Measurements from ENCODE around the gene CEBPE. TPM values are rescaled to one million over a fixed set of nuclear protein-coding genes. Genes with fewer than 3 reads are reported as not detected.

CEBPE gene
- total RNA-seq, 1 donor = not detected

DNA sequence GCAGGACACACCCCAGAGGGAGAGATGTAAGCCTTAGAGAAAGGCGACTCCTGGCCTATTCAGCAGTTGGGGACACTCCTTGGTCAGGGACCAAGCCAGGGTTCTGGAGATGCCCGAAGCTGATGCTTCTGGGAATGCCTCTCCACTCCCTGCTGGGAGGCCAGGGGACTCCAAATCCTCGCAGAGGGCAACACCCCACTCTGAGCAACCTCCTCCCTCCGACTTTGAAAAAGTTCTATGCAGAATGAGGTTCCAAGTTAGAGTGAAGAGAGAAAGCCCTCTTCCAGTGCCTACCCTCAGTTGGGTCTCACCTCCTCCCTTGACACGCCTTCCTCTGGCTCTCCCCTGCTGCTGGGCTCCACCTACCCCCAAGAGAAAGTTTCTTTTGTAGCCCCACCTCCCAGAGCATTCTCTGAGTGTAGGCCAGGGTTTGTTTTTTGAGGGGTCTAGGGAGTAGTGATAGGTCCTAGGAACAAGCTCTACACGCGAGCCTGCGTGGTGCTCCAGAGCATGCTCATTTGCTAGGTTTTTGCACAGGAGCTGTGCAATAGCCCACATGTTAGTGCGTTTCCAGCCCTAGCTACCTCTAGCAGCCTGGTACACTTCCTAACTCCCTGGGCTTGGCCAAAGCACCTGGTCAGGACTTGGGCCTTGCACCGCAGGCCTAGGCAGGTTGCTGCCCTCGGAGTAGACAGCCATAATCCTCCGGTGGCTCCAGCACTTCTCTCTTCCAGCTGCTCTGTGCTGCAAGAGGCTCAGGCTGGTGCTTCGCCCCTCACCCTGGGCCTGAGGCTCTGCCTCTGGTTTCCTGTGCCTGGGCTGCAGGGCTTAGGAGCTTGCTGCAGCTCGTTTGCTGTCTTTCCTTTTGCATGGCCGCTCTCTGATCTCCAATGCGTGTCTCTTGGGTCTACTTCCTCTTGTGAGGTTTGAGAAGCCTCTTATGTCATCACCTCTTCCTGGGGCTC lies 590 bp upstream of the CEBPE start:
- TF ChIP-seq, protein P1, sequence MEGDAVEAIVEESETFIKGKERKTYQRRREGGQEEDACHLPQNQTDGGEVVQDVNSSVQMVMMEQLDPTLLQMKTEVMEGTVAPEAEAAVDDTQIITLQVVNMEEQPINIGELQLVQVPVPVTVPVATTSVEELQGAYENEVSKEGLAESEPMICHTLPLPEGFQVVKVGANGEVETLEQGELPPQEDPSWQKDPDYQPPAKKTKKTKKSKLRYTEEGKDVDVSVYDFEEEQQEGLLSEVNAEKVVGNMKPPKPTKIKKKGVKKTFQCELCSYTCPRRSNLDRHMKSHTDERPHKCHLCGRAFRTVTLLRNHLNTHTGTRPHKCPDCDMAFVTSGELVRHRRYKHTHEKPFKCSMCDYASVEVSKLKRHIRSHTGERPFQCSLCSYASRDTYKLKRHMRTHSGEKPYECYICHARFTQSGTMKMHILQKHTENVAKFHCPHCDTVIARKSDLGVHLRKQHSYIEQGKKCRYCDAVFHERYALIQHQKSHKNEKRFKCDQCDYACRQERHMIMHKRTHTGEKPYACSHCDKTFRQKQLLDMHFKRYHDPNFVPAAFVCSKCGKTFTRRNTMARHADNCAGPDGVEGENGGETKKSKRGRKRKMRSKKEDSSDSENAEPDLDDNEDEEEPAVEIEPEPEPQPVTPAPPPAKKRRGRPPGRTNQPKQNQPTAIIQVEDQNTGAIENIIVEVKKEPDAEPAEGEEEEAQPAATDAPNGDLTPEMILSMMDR (IDR thresholded peaks at IDR 0.05; ENCODE audit: insufficient read depth, low read length) = no peak
- no peak for DNase-seq (ENCODE audit: low read depth)
- no peak overlapping the region for H3K4me3 ChIP-seq (ENCODE audit: low read depth, low read length)

DNA sequence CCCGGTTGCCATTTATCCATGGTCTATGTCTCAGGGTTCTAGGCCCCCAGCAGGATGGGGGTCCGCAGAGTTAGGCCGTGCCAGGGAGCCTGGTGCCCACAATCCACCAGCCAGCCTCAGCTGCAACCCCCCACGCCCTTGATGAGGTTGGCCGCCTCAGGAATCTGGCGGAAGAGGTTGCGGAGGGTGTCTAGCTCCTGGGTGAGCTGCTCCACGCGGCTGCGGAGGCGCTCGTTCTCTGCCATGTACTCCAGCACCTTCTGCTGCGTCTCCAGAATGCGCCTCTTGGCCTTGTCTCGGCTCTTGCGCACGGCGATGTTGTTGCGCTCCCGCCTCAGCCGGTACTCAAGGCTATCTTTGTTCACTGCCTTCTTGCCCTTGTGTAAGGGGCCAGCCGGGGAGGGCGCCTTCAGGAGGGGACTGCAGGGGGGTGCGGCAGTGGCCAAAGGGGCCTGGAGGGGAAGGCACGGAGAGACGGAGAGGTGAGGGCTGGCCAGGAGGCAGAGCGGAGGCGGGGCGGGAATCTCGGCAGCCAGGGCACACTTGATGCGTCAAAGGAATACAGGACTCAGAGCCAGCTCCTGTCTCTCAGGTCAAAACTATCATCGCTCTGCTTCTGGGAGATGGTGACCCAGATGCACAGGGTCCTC lies 1.6 kb downstream of the CEBPE start:
- H3K4me3 ChIP-seq (ENCODE audit: low read depth, low read length) = no peak overlapping the region
- TF ChIP-seq, protein P1 (IDR thresholded peaks at IDR 0.05; ENCODE audit: insufficient read depth, low read length) = no peak
- DNase-seq (ENCODE audit: low read depth) = no peak

DNA sequence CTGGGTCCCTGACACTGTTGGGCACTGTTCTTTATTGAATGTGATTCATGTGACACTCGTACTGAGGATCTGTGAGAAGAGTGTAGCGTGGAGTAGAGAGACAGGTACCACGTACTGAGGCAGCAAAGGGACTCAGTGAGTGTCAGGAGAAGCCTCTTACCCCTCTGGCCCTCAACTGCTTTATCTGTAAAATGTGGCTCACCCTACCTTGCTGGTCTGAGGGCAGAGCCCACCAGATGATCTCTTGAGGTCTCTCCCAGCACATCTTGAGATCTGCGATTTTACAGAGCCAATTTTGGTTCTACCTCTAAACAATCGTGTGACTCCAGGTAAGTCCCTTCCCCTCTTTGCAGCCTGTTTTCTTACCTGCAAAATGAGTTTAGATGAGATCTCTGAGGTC lies 3.1 kb downstream of the CEBPE start:
- TF ChIP-seq, protein P1 (IDR thresholded peaks at IDR 0.05; ENCODE audit: insufficient read depth, low read length) = no peak
- H3K4me3 ChIP-seq (ENCODE audit: low read depth, low read length) = no peak overlapping the region
- DNase-seq (ENCODE audit: low read depth) = no peak

DNA sequence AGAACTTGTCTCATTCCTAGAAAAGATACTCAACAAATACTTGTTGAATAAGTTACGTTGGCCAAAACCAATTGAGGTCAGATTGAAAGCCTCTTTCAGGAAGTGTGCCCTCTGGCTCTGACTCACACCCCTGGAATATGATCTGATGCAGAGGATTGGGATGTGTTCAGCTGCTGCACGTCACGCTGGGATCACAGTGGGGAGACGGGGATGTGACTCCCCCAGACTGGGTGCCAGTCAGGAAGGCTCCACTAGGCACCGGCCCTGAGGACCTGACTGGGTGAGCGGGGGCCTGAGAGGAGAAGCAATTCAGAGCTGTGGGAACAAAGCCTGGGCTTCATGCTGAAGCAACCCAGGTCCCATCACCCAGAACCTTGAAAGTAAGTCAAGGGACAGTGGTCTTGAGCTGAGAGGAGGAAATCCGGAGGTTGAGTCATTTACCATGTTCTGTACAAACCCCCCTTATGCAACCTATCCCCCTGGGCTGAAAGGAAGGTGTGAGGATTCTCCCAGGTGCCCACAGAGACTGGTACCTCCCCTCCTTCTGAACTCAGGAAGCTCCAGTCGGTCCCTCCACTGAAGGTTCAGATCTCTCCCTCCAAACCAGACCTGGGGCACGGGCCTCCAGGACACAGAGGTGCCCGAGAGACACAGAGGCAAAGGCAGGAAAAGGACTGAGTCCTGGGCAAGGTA lies 3.9 kb downstream of the CEBPE start:
- DNase-seq (ENCODE audit: low read depth) = peak; percentile 96
- TF ChIP-seq, protein P1 (IDR thresholded peaks at IDR 0.05; ENCODE audit: insufficient read depth, low read length) = no peak
- no peak overlapping the region for H3K4me3 ChIP-seq (ENCODE audit: low read depth, low read length)

DNA sequence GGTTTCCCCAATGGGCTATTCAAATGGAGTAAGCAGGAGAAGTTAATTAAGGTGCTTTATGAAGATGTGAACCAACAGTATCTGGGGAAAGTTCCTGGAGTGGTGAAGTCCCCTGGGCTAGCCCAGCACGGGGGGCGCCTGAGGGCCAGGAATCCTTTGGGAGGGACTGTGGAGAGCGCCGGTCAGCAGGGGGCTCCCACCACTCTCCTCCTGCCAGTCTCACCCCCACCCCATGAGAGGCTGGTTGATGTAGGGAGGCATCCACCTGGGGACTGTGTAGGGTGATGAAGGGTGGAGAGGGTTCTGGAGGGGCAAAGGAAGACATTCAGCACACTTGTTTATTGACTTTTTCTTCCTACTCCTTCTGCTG lies 4.4 kb downstream of the CEBPE start:
- DNase-seq (ENCODE audit: low read depth) = no peak
- H3K4me3 ChIP-seq (ENCODE audit: low read depth, low read length) = no peak overlapping the region
- TF ChIP-seq, protein P1 (IDR thresholded peaks at IDR 0.05; ENCODE audit: insufficient read depth, low read length) = no peak

DNA sequence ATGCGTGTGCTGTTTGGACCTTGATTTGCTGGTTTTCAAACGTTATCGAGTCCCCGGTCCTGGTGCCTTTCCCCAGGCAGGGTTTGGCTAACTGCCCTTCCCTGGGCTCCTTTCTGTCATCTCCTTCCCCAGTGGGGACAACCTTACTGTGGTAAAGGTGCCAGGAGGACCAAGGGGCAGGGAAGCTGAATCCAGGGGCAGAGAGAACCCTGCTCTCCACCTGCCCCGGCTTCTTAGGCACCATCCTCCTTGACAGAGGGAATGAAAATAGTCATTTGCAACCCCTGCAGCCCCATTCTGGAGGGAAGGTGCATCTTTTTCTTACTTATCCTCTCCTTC lies 5.0 kb downstream of the CEBPE start:
- H3K4me3 ChIP-seq (ENCODE audit: low read depth, low read length) = no peak overlapping the region
- DNase-seq (ENCODE audit: low read depth) = no peak
- TF ChIP-seq, protein P1 (IDR thresholded peaks at IDR 0.05; ENCODE audit: insufficient read depth, low read length) = no peak
